BJ (cell line): Measurements from ENCODE around the gene PNPLA7. TPM values are rescaled to one million over a fixed set of nuclear protein-coding genes. Genes with fewer than 3 reads are reported as not detected.
"Not testable (repeated sequence)": the region's sequence is repeated elsewhere in the genome, so short reads cannot be mapped to it uniquely, and the experiment has no call there.

Experiments used
- CTCF ChIA-PET: fragments of 350-600 bp; formaldehyde crosslinking; extraction: SDS; loops from one replicate; lab custom pipeline; 2021; ENCODE audit warnings: antibody characterized with exemption, inconsistent platforms; lab: Yijun Ruan, JAX
- POLR2A ChIA-PET: fragments of 300-600 bp; sonication (Branson Sonifier 250); formaldehyde crosslinking; extraction: SDS; loops from one replicate; lab custom pipeline; 2021; ENCODE audit warnings: antibody characterized with exemption; lab: Charles Lee
- DNase-seq: peaks from one replicate; pipeline ENCODE4 v3.0.0-alpha.2; 2011; ENCODE audit warnings: low read depth
- H3K27me3 ChIP-seq: 2 replicates; pipeline ENCODE4 v1.6.0; 2011; ENCODE audit warnings: low read length; ENCODE audit not compliant: control insufficient read depth, insufficient read depth
- H3K36me3 ChIP-seq: 2 replicates; pipeline ENCODE4 v1.5.1; 2011; ENCODE audit warnings: low read length; ENCODE audit not compliant: control insufficient read depth, insufficient read depth
- H3K4me3 ChIP-seq: 2 replicates; pipeline ENCODE4 v1.5.1; 2011; ENCODE audit warnings: low read depth, mild to moderate bottlenecking, control low read depth, low read length
- polyA plus RNA-seq: library from polyadenylated mRNA; depleted of rRNA; stranded (reverse); fragments of >200 nt; gene quantifications from 2 replicates; pipeline ENCODE4 v1.2.3, GENCODE V29; 2011
- TF ChIP-seq, protein P1 (sequence below): IDR thresholded peaks from 2 replicates; pipeline ENCODE4 v1.5.1; 2011; ENCODE audit warnings: low read depth, mild to moderate bottlenecking, control low read depth, inconsistent platforms, low read length, moderate library complexity; ENCODE audit not compliant: insufficient read depth

Gene PNPLA7
- polyA plus RNA-seq, 1 experiment: 0.63 TPM

DNA sequence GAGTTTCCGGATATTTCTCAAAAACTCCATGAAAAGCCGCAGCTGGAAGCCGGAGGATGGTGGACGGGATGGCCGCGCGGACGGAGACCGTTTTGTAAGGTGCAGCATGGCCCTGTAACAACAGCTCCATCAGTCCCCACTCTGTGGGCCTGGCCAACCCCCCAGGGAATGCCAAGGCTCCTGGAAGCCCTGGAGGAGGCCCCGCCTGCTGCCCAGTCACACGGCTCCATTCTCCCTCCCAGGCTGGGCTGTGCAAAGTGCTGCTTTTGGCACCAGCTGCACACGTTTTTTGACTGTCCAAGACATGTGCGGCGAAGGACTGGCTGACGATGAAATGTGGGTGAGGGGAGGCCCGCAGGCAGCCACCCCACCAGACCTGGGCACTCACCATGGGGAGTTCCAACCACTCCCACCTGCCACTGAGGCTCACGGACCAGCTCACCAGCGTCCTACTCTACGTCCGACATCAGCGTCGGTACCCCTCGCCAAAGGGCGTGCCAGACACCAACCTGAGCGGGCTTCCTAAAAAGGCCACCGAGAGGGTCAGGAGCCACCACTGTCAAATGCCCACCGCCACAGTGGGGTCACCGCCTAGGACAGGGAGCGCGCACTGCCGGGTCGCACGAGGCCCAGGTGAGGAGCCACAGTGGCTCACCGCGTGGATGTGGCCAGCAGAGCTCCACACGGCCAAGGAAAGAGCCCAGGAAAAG is 27.3 kb downstream of the PNPLA7 start:
- Histone ChIP-seq H3K27me3 (no peaks in the 10 kb centered on the region), H3K36me3 (0 out of 2 replicates have a peak, but pooled peaks cover 1% of the 10 kb centered on the region), H3K4me3 (no peak overlapping the region)
- TF ChIP-seq, protein P1, sequence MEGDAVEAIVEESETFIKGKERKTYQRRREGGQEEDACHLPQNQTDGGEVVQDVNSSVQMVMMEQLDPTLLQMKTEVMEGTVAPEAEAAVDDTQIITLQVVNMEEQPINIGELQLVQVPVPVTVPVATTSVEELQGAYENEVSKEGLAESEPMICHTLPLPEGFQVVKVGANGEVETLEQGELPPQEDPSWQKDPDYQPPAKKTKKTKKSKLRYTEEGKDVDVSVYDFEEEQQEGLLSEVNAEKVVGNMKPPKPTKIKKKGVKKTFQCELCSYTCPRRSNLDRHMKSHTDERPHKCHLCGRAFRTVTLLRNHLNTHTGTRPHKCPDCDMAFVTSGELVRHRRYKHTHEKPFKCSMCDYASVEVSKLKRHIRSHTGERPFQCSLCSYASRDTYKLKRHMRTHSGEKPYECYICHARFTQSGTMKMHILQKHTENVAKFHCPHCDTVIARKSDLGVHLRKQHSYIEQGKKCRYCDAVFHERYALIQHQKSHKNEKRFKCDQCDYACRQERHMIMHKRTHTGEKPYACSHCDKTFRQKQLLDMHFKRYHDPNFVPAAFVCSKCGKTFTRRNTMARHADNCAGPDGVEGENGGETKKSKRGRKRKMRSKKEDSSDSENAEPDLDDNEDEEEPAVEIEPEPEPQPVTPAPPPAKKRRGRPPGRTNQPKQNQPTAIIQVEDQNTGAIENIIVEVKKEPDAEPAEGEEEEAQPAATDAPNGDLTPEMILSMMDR: no peak
- POLR2A ChIA-PET: no interaction called here
- DNase-seq: no peak
- CTCF ChIA-PET: interaction anchor here (0.7 to 1.7 kb wide), 4 partner anchors 12 to 220 kb away, joined by 3 to 4 read pairs (median 4); partner anchors contain the start of genes EXD3, NOXA1 and NRARP

GRCh38 chr9:137521405-137521985 is 28.7 kb downstream of the PNPLA7 start:
- Histone ChIP-seq H3K36me3 (0 out of 2 replicates have a peak, but pooled peaks cover 1% of the 10 kb centered on the region), H3K27me3 (no peaks in the 10 kb centered on the region), H3K4me3 (no peak overlapping the region)
- no peak for DNase-seq
- POLR2A ChIA-PET: no interaction called here
- CTCF ChIA-PET: interaction anchor here (1.4 to 1.7 kb wide), 3 partner anchors 13 to 235 kb away, joined by 4 read pairs; partner anchors contain the start of genes EXD3 and NOXA1
- TF ChIP-seq, protein P1: no peak

- no peaks in the 10 kb centered on the region for H3K27me3 ChIP-seq
- ChIA-PET POLR2A (no interaction called here), CTCF (interaction anchor here (1.7 kb wide), 2 partner anchors 14 to 234 kb away, joined by 4 read pairs; no protein-coding TSS in a partner anchor)
- no peak overlapping the region for H3K4me3 ChIP-seq
- TF ChIP-seq, protein P1: no peak
- 0 out of 2 replicates have a peak, but pooled peaks cover 1% of the 10 kb centered on the region for H3K36me3 ChIP-seq
- no peak for DNase-seq
Measured at GRCh38 chr9:137520614-137521404, 29.4 kb downstream of the PNPLA7 start.

GRCh38 chr9:137519553-137519952 is 30.6 kb downstream of the PNPLA7 start:
- DNase-seq: no peak
- Histone ChIP-seq H3K36me3 (0 out of 2 replicates have a peak, but pooled peaks cover 1% of the 10 kb centered on the region), H3K4me3 (no peak overlapping the region), H3K27me3 (no peaks in the 10 kb centered on the region)
- CTCF ChIA-PET: no interaction called here
- POLR2A ChIA-PET: no interaction called here
- TF ChIP-seq, protein P1: no peak

DNA sequence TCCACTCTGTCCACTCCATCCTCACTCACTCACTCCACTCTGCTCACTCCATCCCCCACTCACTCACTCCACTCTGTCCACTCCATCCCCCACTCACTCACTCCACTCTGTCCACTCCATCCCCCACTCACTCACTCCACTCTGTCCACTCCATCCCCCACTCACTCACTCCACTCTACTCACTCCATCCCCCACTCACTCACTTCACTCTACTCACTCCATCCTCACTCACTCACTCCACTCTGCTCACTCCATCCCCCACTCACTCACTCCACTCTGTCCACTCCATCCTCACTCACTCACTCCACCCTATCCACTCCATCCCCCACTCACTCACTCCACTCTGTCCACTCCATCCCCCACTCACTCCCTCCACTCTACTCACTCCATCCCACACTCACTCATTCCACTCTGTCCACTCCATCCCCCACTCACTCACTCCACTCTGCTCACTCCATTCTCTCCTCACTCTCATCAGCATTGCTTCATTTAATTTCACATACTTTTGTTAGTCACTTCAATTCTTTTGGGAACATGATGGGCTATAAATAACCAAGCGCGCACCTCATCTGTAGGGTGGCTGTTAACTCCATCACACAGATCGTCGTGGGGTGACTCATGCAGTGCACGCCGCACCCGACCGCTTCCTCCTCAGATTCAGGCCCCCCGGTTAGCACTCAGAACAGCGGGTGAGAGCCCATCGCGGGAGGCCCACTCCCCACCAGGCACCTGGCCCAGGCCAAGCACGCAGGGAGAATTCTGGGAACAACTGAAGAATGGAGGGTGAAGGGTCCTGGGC is 31.3 kb downstream of the PNPLA7 start:
- H3K27me3 ChIP-seq, H3K4me3 ChIP-seq, DNase-seq, H3K36me3 ChIP-seq, POLR2A ChIA-PET, CTCF ChIA-PET: not testable (repeated sequence)
